ENCODE results near the gene DCTN3.

DNA sequence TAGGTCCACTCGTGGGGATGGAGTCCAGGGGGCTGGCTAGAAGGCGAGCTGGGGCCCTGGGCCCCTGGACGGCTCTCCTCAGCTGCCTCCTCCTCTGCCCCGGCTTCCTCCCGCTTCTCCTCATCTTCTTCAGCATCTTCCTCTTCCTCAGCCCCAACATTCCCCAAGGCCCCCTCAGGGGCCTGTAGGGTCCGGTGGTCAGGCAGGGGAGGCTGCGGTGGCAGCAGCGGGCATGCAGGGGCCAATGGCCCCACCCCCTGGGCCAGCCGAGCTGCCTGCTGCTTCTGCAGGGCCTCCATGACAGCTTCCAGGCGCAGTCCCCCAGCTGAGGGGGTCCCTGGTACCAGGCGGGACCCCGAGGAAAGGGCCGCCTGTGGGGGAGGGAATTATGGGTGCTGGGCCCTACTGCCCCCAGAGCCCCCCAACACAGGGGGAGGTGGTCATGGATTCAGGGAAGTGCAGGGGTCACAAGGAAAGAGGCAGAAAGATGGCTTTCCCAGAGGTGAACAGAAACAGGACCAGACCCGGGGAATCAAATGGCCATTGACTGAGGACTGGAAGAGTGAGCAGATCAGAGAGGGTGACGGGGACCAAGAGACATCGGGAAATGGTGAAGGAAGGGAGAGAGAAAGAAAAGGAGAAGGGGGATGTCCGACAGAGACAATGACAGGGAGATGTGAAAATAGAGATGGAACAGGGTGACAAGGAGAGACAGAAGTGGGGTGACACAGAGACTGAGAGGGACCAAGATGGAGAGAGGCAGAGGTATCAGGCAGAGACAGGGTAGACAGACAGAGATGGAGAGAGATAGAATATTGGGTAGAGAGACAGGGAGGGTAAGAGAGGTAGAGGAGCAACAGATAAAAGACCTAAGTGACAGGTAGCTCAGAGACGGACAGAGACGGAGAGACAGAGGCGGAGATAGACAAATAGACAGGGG lies 7.7 kb upstream of the DCTN3 start:
- no peak for TF ChIP-seq CTCF (conservative IDR thresholded peaks at IDR 0.05; ENCODE audit: low read depth, low read length)
- no peak for TF ChIP-seq POLR2A (IDR thresholded peaks at IDR 0.05; ENCODE audit: low read depth, low read length)
- TF ChIP-seq RFX5 (IDR thresholded peaks at IDR 0.05; ENCODE audit: low read depth, low read length), result no peak

Data from IMR-90 (cell line).